ENCODE measurements around the gene TRAPPC6A.

DNA sequence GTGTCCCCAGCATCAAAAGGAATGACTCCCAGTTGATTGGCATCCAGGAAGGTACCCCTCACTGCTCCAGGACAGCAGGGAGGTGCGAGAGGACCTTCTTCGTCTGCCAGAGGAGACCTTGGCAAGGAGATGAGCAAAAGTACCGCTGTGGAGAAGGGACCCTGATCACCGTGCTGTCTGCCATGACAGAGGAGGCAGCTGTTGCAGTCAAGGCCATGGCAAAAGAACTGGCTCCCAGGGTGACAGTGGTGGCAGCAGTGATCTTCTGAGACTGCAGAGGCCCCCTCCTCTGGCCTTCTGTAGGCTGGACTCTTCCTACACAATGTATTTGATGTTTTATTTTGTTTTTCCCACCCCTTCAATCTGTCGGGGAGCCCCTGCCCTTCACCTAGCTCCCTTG lies 49.2 kb downstream of the TRAPPC6A start:
- TF ChIP-seq, protein P1, sequence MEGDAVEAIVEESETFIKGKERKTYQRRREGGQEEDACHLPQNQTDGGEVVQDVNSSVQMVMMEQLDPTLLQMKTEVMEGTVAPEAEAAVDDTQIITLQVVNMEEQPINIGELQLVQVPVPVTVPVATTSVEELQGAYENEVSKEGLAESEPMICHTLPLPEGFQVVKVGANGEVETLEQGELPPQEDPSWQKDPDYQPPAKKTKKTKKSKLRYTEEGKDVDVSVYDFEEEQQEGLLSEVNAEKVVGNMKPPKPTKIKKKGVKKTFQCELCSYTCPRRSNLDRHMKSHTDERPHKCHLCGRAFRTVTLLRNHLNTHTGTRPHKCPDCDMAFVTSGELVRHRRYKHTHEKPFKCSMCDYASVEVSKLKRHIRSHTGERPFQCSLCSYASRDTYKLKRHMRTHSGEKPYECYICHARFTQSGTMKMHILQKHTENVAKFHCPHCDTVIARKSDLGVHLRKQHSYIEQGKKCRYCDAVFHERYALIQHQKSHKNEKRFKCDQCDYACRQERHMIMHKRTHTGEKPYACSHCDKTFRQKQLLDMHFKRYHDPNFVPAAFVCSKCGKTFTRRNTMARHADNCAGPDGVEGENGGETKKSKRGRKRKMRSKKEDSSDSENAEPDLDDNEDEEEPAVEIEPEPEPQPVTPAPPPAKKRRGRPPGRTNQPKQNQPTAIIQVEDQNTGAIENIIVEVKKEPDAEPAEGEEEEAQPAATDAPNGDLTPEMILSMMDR (conservative IDR thresholded peaks at IDR 0.05; ENCODE audit: low read depth, low read length) = no peak
- no peak for TF ChIP-seq EZH2phosphoT487 (IDR thresholded peaks at IDR 0.05; ENCODE audit: borderline replicate concordance, low read length)
